T1000 (cell line): Measurements from ENCODE around the gene FTCD.
A peak's percentile ranks its signal among the peaks of the same experiment; 100 is the strongest.
"Not testable (repeated sequence)": the region's sequence is repeated elsewhere in the genome, so short reads cannot be mapped to it uniquely, and the experiment has no call there.

Experiments
- DNase-seq: peaks from one replicate; lab custom pipeline; 2025; ENCODE audit warnings: mixed read lengths; lab: John Stamatoyannopoulos, UW

FTCD gene

DNA sequence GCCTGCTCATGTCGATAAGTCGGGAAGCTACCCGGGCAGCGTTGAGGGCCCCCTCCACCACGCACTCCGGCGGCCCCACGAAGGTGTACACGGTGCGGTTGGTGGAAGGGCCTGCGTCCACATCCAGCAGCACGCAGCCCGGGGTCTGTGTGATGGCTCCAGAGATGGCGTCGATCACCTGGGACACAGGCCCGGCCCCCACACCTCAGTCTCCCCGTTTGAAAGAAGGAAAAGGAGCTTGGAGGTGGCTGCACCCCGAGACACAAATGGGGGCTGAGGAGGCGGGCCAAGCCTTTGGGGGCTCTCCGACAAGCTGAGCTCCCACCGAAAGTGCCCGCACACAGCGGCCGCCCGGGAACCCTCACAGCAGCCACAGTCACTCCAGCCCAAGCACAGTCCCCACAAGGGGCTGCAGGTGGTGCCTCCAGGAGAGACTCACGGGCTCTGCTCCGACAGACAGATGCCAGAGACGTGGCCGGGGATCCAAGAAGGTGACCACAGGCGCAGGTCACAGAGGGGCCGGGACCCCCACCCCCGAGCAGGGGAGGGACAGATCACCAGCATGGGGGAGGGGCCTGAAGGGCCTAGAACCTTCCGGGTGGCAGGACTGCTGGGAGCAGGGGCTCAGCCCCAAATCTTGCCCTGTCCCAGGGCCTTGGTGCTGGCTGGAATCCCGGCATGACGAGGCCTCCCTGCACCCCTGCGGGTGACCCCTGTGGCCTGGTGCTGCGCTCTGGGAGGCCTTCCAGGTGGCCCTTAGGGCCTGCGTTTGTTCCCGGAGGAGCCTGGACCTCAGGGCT, 1.0 kb downstream of the FTCD start:
- DNase-seq: no peak

DNA sequence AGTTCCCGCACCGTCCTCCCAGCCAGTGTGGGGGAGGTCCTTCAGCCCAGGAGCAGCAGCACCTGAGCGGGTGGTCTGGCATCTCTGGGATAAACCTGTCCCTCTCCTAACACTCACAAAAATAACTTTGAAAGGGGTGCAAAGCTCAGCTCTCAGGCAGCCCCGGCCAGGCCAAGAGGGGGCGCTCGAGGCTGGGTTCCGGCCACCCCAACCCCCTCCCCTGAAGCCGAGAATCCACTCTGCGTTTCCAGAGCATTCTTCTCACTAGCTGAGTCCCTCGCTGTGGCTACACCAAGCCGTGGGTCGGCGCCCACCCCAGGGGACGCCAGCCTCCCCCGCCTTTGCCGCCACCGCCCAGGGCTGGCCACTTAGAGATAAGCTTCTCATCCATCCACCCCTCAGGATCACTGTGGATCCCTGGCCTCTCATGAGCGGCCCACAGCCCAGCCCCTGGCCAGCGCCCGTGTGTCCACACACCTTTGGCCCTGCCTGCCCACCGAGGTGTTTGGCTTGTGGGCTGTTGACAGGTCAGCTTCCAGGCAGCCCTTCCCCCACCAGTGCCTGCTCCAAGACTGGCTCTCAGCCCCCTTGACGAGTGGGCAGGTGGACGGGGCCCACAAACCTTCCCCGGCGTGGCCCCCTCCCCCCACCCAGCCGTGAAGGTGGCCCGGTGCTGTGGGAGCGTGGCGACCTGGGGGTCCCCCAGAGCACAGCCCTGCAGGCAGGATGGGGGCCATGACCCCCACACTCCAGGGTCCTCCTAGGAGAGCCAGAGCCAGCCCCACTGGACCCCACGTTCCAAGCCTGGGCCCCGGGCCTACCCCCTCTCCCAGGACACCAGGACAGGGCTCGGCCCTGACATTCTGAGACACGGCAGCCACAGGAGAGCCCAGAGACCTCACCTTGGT, 1.9 kb downstream of the FTCD start:
- no peak for DNase-seq

- DNase-seq: no peak
Observed at GRCh38 chr21:46152927-46153246, 2.5 kb downstream of the FTCD start.

GRCh38 chr21:46151989-46152926, 3.1 kb downstream of the FTCD start:
- no peak for DNase-seq

DNA sequence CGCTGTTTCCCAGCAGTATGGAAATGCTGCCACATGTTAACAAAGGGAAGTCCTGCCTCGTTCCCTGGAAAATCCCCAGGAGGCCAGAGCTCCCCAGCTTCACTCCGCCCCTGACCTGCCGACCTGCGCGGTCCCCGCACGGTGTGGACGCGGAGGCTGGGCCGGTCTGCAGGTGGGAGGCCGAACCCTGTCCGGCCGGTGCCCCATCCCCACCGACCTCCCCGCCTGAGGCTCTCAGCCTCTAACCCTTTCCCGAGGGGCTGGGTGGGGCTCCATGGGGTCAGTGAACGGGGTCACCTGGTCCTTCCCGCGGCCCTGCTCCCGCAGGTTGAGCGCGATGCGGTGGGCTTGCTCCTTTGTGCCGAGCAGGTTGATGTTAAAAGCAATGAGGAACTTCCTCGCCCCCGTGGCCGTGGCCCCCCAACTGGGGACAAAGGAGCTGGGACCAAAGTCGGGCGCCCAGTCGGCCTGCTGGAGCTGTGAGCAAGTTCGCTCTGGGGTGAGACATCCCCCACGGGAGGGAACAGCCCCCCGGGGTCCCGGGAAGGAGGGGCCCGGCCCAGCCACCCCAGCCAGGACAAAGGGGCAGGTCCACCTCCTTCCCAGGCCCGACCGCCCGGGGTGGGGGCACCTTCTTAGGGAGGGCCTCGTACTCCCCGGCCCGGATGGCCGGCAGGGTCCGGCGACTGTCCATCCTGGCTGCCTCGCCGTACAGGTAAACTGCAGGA, 4.0 kb downstream of the FTCD start:
- no peak for DNase-seq

DNA sequence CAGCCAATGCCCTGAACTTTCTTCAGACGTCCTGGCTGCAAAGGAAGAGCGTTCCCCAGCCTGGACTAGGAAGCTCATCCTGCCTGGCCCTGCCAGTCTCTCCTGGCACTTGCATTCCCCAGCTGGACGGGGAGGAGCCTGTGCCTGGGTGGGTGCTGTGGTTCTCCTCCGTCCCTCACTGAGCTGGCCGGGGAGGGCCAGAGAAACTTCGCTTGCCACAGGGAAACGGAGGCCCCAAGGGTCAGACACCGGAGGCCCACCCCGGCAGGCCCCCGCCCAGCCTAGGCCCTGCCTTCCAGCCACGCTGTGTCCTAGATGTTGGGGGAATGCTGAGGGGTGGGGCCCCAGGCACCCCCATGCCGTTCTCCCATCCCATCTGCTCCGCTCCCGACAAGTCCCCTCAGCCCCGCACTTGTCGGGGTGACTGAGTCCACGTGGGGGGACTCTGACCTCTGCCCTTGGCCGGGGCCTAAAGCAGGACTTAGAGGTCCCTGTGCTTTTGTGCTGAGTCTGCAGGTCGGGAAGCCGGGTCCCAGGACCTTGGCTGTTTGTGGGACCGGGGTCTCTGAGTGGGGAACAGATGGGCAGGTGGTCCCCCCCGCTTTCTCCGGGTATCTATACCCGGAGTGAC, 4.8 kb downstream of the FTCD start:
- DNase-seq: no peak

- DNase-seq: no peak
Observed at GRCh38 chr21:46150073-46150472, 5.3 kb downstream of the FTCD start.

GRCh38 chr21:46149205-46149901, 6.0 kb downstream of the FTCD start:
- DNase-seq: no peak

DNA sequence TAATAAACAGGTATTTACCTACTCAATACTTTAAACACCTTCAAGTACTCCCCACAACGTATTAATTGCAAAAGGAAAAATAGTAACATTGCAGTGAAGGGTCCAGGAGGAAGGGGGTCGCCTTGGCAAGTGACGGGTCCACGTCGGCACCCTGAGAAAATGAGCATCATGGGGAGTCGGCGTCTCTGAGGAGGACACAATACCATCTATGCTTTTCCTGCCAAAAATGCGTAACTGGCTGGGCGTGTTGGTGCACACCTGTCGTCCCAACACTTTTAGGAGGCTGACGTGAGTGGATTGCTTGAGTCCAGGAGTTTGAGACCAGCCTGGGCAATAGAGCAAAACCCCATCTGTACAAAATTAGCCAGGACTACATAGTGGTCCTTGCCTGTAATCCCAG, 7.3 kb downstream of the FTCD start:
- DNase-seq: no peak

DNA sequence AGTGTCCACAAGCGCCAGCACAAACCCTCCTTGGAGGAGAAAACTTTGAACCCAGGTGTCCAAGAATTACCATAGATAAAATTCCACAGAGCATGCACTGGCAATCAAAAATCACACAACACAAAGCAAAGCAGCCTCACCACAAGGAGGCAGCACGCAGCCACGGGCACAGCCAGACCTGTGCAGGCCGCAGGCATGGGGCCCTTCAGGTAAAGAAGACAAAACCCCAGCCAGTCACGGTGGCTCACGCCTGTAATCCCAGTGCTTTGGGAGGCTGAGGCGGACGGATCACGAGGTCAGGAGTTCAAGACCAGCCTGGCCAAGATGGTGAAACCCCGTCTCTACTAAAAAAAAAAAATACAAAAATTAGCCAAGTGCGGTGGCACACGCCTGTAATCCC, 8.0 kb downstream of the FTCD start:
- DNase-seq: not testable (repeated sequence)

DNA sequence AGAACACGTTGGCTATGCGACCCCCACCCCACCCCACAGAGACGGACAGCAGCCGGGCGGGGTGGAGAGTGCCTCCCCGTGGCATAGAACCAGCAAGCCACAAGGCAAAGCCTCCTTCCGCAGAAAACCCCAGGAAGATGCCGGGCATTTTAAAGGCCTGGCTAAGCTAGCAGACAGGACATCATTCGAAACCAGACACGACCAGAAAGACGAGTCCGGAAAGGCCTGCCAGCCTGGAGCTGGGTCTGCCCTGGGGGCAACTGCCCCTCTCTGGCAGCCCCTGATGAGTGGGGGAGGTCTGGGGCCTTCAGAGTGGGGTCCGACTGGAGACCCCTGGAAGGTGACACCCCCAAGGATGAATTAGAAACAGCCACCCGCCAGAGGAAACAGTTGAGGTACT, 8.5 kb downstream of the FTCD start:
- DNase-seq: no peak

DNA sequence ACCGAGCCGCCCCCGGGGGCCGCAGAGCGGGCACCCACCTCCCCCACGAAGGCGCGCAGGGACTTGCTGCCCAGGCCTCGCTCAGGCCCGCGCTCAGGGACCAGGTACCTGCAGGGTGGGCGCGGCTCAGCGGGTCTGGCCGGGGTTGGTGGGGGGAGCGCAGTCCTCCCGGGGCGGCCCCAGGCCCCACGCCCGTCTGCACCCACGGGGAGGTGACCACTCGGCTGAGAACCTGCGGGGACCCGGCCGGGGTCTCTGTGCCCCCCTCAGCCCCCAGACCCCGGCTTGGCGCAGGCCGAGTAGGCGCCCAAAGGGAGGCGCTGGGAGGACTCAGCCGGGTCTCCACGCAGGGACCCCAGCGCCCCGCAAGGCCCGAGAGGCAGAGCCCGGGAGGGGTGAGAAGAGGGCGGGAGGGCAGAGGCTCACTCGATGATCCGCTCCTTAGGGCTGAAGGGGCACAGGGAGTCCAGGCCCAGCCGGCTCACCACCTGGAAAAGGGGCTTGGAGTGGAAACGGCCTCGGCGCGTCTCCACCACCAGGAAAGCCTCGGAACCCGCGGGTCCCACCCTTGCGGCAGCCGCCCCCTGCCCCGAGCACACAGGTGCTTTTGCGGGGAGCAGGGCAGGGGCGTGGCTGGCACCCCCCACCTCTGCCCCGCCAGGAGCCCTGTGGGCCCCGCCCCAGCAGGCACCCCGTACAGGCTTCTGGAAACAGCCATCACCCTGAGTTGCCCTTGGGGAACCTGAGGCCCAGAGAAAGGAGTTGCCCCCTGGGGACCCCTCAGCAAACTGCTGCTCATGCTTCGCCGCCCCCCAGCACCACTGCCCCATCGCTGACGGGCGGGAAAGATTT, 9.3 kb downstream of the FTCD start:
- no peak for DNase-seq

- no peak for DNase-seq
Observed at GRCh38 chr21:46145159-46145839, 10.1 kb downstream of the FTCD start.

DNA sequence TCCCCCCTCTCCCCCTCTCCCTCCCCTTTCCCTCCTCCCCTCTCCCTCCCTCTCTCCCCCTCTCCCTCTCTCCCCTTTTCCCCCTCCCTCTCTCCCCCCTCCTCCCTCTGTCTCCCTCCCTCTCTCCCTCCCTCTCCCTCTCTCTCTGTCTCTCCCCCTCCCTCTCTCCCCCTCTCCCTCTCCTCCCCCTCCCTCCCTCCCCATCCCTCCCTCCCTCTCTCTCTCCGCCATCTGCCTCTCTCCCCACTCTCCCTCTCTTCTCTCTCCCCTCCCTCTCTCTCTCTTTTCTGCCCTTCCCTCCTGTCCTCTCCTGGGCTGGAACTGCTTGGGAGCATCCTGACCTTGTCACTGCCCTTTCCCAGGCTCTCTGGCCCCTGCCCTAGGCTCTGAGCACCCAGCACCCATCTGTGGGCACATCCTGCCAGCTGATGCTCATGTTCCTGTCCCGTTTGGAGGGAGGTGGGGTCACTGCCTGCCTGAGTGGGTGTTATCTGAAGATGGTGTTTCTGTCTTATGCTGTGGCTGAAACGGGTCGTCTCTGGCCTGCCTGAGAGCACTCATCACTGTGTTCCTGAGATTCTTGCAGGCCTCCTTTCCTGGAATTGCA, 10.8 kb downstream of the FTCD start:
- no peak for DNase-seq

DNA sequence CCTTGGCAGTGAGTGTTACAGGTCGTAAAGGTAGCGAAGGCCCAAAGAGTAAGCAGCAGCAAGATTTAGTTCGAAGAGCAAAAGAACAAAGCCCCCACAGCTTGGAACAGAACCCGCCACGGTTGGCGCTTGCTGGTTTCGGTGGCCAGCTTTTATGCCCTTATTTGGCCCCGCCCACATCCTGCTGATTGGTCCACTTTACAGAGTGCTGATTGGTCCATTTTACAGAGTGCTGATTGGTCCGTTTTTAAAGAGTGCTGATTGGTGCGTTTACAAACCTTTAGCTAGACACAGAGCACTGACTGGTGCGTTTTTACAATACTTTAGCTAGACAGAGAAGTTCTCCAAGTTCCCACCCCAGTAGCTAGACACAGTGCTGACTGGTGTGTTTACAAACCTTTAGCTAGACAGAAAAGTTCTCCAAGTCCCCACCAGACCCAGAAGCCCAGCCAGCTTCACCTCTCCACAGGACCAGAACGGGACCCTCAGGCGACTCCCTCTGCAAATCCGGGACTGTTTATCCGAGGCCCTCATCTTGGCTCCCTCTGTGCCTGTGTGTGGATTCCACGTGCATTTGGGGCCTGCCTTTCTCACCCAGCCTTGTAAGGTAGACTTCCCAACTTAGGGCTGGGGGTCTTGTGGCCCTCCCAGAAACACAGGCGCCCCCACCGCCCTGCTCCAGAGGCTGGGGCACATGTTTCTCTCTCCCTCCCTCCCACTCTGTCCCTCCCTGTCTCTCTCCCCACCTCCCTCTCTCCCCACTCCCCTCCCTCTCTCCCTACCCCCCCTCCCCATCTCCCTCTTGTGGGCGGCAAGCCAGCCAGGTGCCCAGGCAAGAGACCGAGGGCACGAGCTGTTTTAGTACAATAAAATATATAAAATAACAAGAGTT, 12.6 kb downstream of the FTCD start:
- peak; percentile 74 for DNase-seq

DNA sequence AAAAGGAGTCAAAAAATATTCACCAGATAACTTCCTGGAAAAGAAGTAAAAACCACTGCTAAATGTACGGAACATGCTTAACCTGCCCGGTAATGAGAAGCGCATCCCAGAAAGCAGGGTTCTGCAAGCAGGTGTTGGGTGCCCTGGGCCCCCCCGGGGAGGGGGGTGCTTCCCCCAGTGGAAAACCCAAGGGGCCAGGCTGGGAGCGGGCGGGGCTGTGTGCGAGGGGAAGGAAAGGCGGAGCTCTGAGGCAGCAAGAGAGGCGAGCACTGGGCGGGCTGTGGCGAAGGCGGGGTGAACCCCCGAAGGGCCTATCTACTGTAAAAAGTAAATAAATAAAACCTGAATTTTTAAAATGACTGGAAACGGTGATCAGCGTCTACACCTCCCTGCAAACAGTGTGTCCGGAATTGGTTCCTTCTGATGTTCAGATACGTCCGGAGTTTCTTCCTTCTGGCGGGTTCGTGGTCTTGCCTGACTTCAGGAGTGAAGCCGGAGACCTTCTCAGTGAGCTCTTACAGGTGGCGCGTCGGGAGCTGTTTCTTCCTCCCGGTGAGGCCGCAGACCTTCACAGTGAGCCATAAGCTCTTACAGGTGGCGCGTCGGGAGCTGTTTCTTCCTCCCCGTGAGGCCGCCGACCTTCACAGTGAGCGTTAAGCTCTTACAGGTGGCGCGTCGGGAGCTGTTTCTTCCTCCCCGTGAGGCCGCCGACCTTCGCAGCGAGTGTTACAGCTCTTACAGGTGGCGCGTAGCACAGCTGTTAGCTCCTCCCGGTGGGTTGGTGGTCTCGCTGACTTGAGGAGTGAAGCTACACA, 13.4 kb downstream of the FTCD start:
- DNase-seq: no peak
